Tibial nerve (tissue), 4 donors: ENCODE data around the gene CABLES2.

Experiments
- EP300 ChIP-seq, 2 donors: sonication (generic); formaldehyde crosslinking; IDR thresholded peaks; one replicate each; pipeline ENCODE4 v1.6.1; 2017; ENCODE audit warnings: antibody characterized with exemption in 2 of 2, mild to moderate bottlenecking in 1 of 2
- TF ChIP-seq, protein P1 (sequence below), 5 experiments: fragments of 200-600 bp in 3 of 5; fragments of 450-650 bp in 2 of 5; sonication (generic) in 3 of 5; IDR thresholded peaks; one replicate each; pipeline ENCODE4 v1.5.1; 2016 to 2019; ENCODE audit warnings: antibody characterized with exemption in 5 of 5, mild to moderate bottlenecking in 3 of 5, moderate library complexity in 2 of 5

DNA sequence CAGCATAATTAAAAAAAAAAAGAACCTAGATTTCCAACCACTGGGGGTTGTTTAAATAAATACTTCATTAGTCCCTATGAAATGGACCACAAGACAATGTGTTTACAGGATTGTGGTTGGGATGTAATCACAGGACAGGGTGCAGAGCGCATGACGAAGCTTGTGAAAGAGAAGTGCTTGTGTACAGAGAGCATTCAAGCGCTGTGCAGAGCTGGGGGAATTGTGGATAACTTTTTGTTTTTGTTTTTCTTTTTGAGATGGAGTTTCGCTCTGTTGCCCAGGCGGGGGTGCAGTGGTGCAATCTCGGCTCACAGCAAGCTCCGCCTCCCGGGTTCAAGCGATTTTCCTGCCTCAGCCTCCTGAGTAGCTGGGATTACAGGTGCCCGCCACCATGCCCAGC lies 62.3 kb downstream of the CABLES2 start:
- TF ChIP-seq EP300 (IDR thresholded peaks at IDR 0.05) = no peak
- TF ChIP-seq, protein P1, sequence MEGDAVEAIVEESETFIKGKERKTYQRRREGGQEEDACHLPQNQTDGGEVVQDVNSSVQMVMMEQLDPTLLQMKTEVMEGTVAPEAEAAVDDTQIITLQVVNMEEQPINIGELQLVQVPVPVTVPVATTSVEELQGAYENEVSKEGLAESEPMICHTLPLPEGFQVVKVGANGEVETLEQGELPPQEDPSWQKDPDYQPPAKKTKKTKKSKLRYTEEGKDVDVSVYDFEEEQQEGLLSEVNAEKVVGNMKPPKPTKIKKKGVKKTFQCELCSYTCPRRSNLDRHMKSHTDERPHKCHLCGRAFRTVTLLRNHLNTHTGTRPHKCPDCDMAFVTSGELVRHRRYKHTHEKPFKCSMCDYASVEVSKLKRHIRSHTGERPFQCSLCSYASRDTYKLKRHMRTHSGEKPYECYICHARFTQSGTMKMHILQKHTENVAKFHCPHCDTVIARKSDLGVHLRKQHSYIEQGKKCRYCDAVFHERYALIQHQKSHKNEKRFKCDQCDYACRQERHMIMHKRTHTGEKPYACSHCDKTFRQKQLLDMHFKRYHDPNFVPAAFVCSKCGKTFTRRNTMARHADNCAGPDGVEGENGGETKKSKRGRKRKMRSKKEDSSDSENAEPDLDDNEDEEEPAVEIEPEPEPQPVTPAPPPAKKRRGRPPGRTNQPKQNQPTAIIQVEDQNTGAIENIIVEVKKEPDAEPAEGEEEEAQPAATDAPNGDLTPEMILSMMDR (IDR thresholded peaks at IDR 0.05) = no peak
